Panc1 (cell line): ENCODE measurements around the gene OR2T27. TPM values are rescaled to one million over a fixed set of nuclear protein-coding genes. Genes with fewer than 3 reads are reported as not detected.
"Not testable (repeated sequence)": the region's sequence is repeated elsewhere in the genome, so short reads cannot be mapped to it uniquely, and the experiment has no call there.

Experiments
- ATAC-seq: fragments of 200-7000 bp; cut with Tn5 transposase; 2 replicates; pipeline ENCODE4 v1.9.1; 2020; ENCODE audit warnings: mild to moderate bottlenecking, moderate library complexity
- Bru-seq: library from RNA; stranded (reverse); fragments of 400-500 nt; gene quantifications from one replicate; lab custom pipeline; 2021; lab: Mats Ljungman, UMichigan
- BruChase-seq, 2 experiments: library from RNA; stranded (reverse); fragments of 400-500 nt; gene quantifications; one replicate each; lab custom pipeline; 2021; lab: Mats Ljungman, UMichigan
- BruUV-seq: library from RNA; stranded (reverse); fragments of 400-500 nt; replicated peaks from 2 replicates; lab custom pipeline; 2021; lab: Mats Ljungman, UMichigan
- CTCF ChIA-PET: fragments of 300-600 bp; sonication (Branson Sonifier 250); formaldehyde crosslinking; loops from one replicate; lab custom pipeline; 2022; ENCODE audit warnings: antibody characterized with exemption; lab: Charles Lee
- POLR2A ChIA-PET: fragments of 300-600 bp; sonication (Branson Sonifier 250); formaldehyde crosslinking; loops from one replicate; lab custom pipeline; 2022; ENCODE audit warnings: antibody characterized with exemption; lab: Charles Lee
- DNase-seq: peaks from one replicate; pipeline ENCODE4 v3.0.0-alpha.2; 2010; ENCODE audit warnings: low read depth, low spot score
- H3K27ac ChIP-seq: 2 replicates; pipeline ENCODE4 v1.5.1; 2011; ENCODE audit warnings: mild to moderate bottlenecking, low read length, inconsistent platforms
- H3K27me3 ChIP-seq: fragments of 200-500 bp; sonication (Bioruptor generic); 2 replicates; pipeline ENCODE4 v1.6.0; 2014; ENCODE audit warnings: low read length, inconsistent platforms; ENCODE audit not compliant: control insufficient read depth, insufficient read depth
- H3K36me3 ChIP-seq: fragments of 200-500 bp; sonication (Bioruptor generic); 2 replicates; pipeline ENCODE4 v1.5.1; 2014; ENCODE audit warnings: inconsistent platforms, mild to moderate bottlenecking, low read length, moderate library complexity; ENCODE audit not compliant: control insufficient read depth, insufficient read depth
- H3K4me1 ChIP-seq: 2 replicates; pipeline ENCODE4 v1.5.1; 2011; ENCODE audit warnings: inconsistent platforms, mild to moderate bottlenecking, low read length, moderate library complexity; ENCODE audit not compliant: control insufficient read depth, insufficient read depth
- H3K4me3 ChIP-seq, 2 experiments: 2 replicates each; pipeline ENCODE4 v1.5.1; 2011 to 2012; ENCODE audit warnings: low read depth in 2 of 2, low read length in 2 of 2, mild to moderate bottlenecking in 2 of 2, inconsistent platforms in 1 of 2, moderate library complexity in 1 of 2
- H3K9me3 ChIP-seq: fragments of 200-500 bp; sonication (Bioruptor generic); 2 replicates; pipeline ENCODE4 v1.5.1; 2014; ENCODE audit warnings: low read depth, mild to moderate bottlenecking, inconsistent platforms, low read length, moderate library complexity; ENCODE audit not compliant: control insufficient read depth, insufficient read depth
- POLR2AphosphoS5 ChIP-seq: IDR thresholded peaks from 2 replicates; pipeline ENCODE4 v1.6.1; 2012; ENCODE audit warnings: mild to moderate bottlenecking, low read depth, low read length, moderate library complexity
- SIN3A ChIP-seq: IDR thresholded peaks from 2 replicates; pipeline ENCODE4 v1.6.1; 2012; ENCODE audit warnings: low read depth, mild to moderate bottlenecking, low read length, moderate library complexity, borderline replicate concordance; ENCODE audit not compliant: insufficient read depth
- TCF7L2 ChIP-seq: IDR thresholded peaks from 2 replicates; pipeline ENCODE4 v1.6.1; 2011; ENCODE audit warnings: mild to moderate bottlenecking, low read depth, low read length, inconsistent platforms
- in situ Hi-C: cut with HindIII; loops from 2 replicates; pipeline ENCODE4 v1.10.0; 2016; ENCODE audit warnings: low sequenced_read_pairs, low pct_unique_long_range_greater_than_20kb
- intact Hi-C: fragments of 100-400 bp; cut with micrococcal nuclease; formaldehyde crosslinking; loops from one replicate; pipeline ENCODE4 v1.10.0; 2022; ENCODE audit not compliant: unreplicated experiment
- long read RNA-seq: library from polyadenylated mRNA; unstranded; transcript quantifications from one replicate; pipeline ENCODE4 v2.0.0, GENCODE V29; 2021; ENCODE audit not compliant: unreplicated experiment
- polyA plus RNA-seq: library from polyadenylated mRNA; unstranded; fragments of >200 nt; gene quantifications from one replicate; pipeline ENCODE4 v1.2.1, GENCODE V29; 2012; ENCODE audit warnings: missing spikeins; ENCODE audit not compliant: insufficient read length
- total RNA-seq: library from RNA; stranded (reverse); gene quantifications from one replicate; pipeline ENCODE4 v1.2.1, GENCODE V29; 2021; ENCODE audit not compliant: unreplicated experiment
- TF ChIP-seq, protein P1 (sequence below), 2 experiments: IDR thresholded peaks; 2 replicates each; pipeline ENCODE4 v1.6.1; 2011 to 2012; ENCODE audit warnings: low read depth in 2 of 2, control low read depth in 1 of 2, low read length in 1 of 2, mild to moderate bottlenecking in 1 of 2, moderate library complexity in 1 of 2; ENCODE audit not compliant: insufficient read depth in 1 of 2
- TF ChIP-seq, protein P2 (sequence below): fragments of 450-650 bp; IDR thresholded peaks from 2 replicates; pipeline ENCODE4 v1.5.1; 2017; ENCODE audit warnings: mild to moderate bottlenecking

The OR2T27 gene
- not detected for total RNA-seq
- polyA plus RNA-seq, result not detected
- not detected for Bru-seq, nascent RNA
- not detected for BruChase-seq, experiment 1, labeled RNA remaining after a 2-hour chase
- BruChase-seq, experiment 2, labeled RNA remaining after a 6-hour chase, result not detected
- long read RNA-seq, result 0 reads

DNA sequence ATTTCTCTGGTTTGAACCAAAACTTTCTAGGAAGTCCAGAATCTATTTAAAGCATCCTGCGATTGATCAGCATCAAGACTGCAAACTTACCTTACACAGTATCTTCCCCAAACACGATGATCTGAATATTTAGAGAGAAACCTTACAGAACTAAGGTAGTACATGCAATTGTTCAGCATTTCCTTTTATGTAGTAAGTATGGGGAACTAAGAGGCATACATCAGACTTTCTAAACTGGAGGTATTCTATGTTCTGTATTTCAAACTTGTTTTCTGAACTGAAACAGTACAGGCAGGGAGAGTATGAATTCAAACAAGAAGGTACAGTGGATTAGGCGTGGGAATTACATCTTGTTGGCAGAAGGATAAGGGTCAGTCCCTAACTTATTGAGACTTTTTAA, at the start of gene OR2T27:
Gene OR2T27 (minus strand): TSS at position 175 of the 400 bp plus-strand sequence. CDS start 4,644 bp downstream, outside the sequence.
- in situ Hi-C loops, result loop anchor here (10.0 kb wide), 1 partner anchor 221 kb away; no protein-coding TSS in a partner anchor
- POLR2A ChIA-PET, result not testable (repeated sequence)

DNA sequence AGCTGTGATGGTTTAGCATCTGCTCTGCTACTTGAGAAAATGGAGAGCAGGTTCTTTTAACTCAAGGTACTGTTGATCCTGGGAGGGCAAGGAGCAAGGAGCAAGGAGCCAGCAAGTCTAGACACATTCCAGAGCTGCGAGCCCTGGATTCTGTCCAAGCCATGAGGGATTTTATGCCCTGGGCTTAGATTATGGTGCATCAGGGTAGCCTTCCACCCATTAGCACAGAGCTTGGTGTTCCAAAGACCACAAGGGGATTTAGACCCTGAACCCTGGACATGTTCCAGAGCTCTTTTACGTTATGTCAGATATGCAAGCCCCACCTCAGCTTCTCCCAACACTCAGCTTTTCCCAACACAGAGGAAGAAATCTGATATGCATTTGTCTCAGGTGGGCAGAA, 49.3 kb upstream of the OR2T27 start:
- H3K4me3 ChIP-seq, result no peak overlapping the region
- in situ Hi-C loops, result no loop called here
- H3K27ac ChIP-seq, result no peak overlapping the region
- ATAC-seq, result no peak
- CTCF ChIA-PET, result interaction anchor here (0.6 kb wide), 1 partner anchor 11 kb away, joined by 6 read pairs; no protein-coding TSS in a partner anchor
- H3K4me1 ChIP-seq, result no peaks in the 10 kb centered on the region
- BruUV-seq, result no TSS peak
- DNase-seq, result no peak
- no peak for TF ChIP-seq POLR2AphosphoS5
- TF ChIP-seq, protein P1, sequence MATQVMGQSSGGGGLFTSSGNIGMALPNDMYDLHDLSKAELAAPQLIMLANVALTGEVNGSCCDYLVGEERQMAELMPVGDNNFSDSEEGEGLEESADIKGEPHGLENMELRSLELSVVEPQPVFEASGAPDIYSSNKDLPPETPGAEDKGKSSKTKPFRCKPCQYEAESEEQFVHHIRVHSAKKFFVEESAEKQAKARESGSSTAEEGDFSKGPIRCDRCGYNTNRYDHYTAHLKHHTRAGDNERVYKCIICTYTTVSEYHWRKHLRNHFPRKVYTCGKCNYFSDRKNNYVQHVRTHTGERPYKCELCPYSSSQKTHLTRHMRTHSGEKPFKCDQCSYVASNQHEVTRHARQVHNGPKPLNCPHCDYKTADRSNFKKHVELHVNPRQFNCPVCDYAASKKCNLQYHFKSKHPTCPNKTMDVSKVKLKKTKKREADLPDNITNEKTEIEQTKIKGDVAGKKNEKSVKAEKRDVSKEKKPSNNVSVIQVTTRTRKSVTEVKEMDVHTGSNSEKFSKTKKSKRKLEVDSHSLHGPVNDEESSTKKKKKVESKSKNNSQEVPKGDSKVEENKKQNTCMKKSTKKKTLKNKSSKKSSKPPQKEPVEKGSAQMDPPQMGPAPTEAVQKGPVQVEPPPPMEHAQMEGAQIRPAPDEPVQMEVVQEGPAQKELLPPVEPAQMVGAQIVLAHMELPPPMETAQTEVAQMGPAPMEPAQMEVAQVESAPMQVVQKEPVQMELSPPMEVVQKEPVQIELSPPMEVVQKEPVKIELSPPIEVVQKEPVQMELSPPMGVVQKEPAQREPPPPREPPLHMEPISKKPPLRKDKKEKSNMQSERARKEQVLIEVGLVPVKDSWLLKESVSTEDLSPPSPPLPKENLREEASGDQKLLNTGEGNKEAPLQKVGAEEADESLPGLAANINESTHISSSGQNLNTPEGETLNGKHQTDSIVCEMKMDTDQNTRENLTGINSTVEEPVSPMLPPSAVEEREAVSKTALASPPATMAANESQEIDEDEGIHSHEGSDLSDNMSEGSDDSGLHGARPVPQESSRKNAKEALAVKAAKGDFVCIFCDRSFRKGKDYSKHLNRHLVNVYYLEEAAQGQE (IDR thresholded peaks at IDR 0.05; ENCODE audit: insufficient read depth in 1 of 2, low read depth in 2 of 2, low read length in 1 of 2), result no peak
- intact Hi-C loops, result no loop called here
- H3K27me3 ChIP-seq, result no peaks in the 10 kb centered on the region
- no peaks in the 10 kb centered on the region for H3K9me3 ChIP-seq
- H3K36me3 ChIP-seq, result no peaks in the 10 kb centered on the region
- POLR2A ChIA-PET, result no interaction called here

More for the DNA sequence above, at the start of gene OR2T27:
- H3K4me3 ChIP-seq, ATAC-seq, DNase-seq, H3K9me3 ChIP-seq, H3K4me1 ChIP-seq, CTCF ChIA-PET, H3K36me3 ChIP-seq, BruUV-seq, intact Hi-C loops, H3K27me3 ChIP-seq, H3K27ac ChIP-seq: not testable (repeated sequence)

GRCh38 chr1:248703674-248704073, 48.3 kb upstream of the OR2T27 start:
- ChIA-PET CTCF (interaction anchor here (1.0 kb wide), 1 partner anchor 103 kb away, joined by 5 read pairs; no protein-coding TSS in a partner anchor), POLR2A (no interaction called here)
- DNase-seq (no peak), ATAC-seq (no peak)
- Histone ChIP-seq H3K9me3 (no peaks in the 10 kb centered on the region), H3K27me3 (no peaks in the 10 kb centered on the region), H3K27ac (no peak overlapping the region), H3K4me1 (no peaks in the 10 kb centered on the region), H3K36me3 (no peaks in the 10 kb centered on the region), H3K4me3 (no peak overlapping the region)
- TF ChIP-seq POLR2AphosphoS5, result no peak
- TF ChIP-seq, protein P2, sequence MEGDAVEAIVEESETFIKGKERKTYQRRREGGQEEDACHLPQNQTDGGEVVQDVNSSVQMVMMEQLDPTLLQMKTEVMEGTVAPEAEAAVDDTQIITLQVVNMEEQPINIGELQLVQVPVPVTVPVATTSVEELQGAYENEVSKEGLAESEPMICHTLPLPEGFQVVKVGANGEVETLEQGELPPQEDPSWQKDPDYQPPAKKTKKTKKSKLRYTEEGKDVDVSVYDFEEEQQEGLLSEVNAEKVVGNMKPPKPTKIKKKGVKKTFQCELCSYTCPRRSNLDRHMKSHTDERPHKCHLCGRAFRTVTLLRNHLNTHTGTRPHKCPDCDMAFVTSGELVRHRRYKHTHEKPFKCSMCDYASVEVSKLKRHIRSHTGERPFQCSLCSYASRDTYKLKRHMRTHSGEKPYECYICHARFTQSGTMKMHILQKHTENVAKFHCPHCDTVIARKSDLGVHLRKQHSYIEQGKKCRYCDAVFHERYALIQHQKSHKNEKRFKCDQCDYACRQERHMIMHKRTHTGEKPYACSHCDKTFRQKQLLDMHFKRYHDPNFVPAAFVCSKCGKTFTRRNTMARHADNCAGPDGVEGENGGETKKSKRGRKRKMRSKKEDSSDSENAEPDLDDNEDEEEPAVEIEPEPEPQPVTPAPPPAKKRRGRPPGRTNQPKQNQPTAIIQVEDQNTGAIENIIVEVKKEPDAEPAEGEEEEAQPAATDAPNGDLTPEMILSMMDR, result peak; percentile 22; the same call in 1 of the 2 replicates
- TF ChIP-seq, protein P1 (IDR thresholded peaks at IDR 0.05; ENCODE audit: insufficient read depth in 1 of 2, low read depth in 2 of 2, low read length in 1 of 2), result no peak
- no peak for TF ChIP-seq TCF7L2
- no peak for TF ChIP-seq SIN3A
- in situ Hi-C loops (no loop called here), intact Hi-C loops (loop anchor here (2.0 kb wide), 1 partner anchor 103 kb away; no protein-coding TSS in a partner anchor)
- no TSS peak for BruUV-seq
